Measurements from ENCODE around the gene GADD45A.
A peak's percentile ranks its signal among the peaks of the same experiment; 100 is the strongest.

Gene GADD45A

GRCh38 chr1:67685067-67685557 lies at the start of gene GADD45A:
TSS of gene GADD45A (plus strand) at chr1:67685201. CDS start at chr1:67685495, 294 bp downstream.
- Mint-ChIP-seq H3K27ac (peak within 1 kb of the TSS; percentile 98), H3K36me3 (ENCODE audit: low read depth) (peaks cover 38% of the 10 kb centered on the region), H3K4me3 (peak within 1 kb of the TSS; percentile 89), H3K9me3 (no peaks in the 10 kb centered on the region), H3K4me1 (ENCODE audit: low read depth) (peaks cover 46% of the 10 kb centered on the region), H3K27me3 (no peaks in the 10 kb centered on the region)
- DNase-seq = peak; percentile 91

- DNase-seq = no peak
- Mint-ChIP-seq H3K27ac (no peak overlapping the region), H3K9me3 (no peaks in the 10 kb centered on the region), H3K27me3 (no peaks in the 10 kb centered on the region), H3K4me3 (no peak overlapping the region), H3K36me3 (ENCODE audit: low read depth) (no peaks in the 10 kb centered on the region), H3K4me1 (ENCODE audit: low read depth) (peaks cover 14% of the 10 kb centered on the region)
Measured at GRCh38 chr1:67636146-67636545, 48.9 kb upstream of the GADD45A start.

- H3K4me3 Mint-ChIP-seq = no peak overlapping the region
- no peaks in the 10 kb centered on the region for H3K27me3 Mint-ChIP-seq
- H3K36me3 Mint-ChIP-seq (ENCODE audit: low read depth) = no peaks in the 10 kb centered on the region
- no peaks in the 10 kb centered on the region for H3K9me3 Mint-ChIP-seq
- no peak overlapping the region for H3K27ac Mint-ChIP-seq
- no peak for DNase-seq
- peaks cover 14% of the 10 kb centered on the region for H3K4me1 Mint-ChIP-seq (ENCODE audit: low read depth)
Measured at GRCh38 chr1:67639361-67639760, 45.6 kb upstream of the GADD45A start.

- no peaks in the 10 kb centered on the region for H3K27me3 Mint-ChIP-seq
Measured at GRCh38 chr1:67642629-67643028, 42.4 kb upstream of the GADD45A start.

GRCh38 chr1:67644566-67644965 lies 40.4 kb upstream of the GADD45A start:
- H3K36me3 Mint-ChIP-seq (ENCODE audit: low read depth) = no peaks in the 10 kb centered on the region
- H3K27me3 Mint-ChIP-seq = no peaks in the 10 kb centered on the region
- H3K4me1 Mint-ChIP-seq (ENCODE audit: low read depth) = no peaks in the 10 kb centered on the region
- no peak overlapping the region for H3K4me3 Mint-ChIP-seq
- no peaks in the 10 kb centered on the region for H3K9me3 Mint-ChIP-seq
- H3K27ac Mint-ChIP-seq = no peak overlapping the region
- no peak for DNase-seq

More at GRCh38 chr1:67642629-67643028, 42.4 kb upstream of the GADD45A start:
- Mint-ChIP-seq H3K9me3 (no peaks in the 10 kb centered on the region), H3K27ac (no peak overlapping the region), H3K36me3 (ENCODE audit: low read depth) (no peaks in the 10 kb centered on the region), H3K4me1 (ENCODE audit: low read depth) (no peaks in the 10 kb centered on the region), H3K4me3 (no peak overlapping the region)
- no peak for DNase-seq

- no peak for DNase-seq
- H3K4me1 Mint-ChIP-seq (ENCODE audit: low read depth) = no peaks in the 10 kb centered on the region
- H3K4me3 Mint-ChIP-seq = no peak overlapping the region
- no peaks in the 10 kb centered on the region for H3K9me3 Mint-ChIP-seq
- no peaks in the 10 kb centered on the region for H3K36me3 Mint-ChIP-seq (ENCODE audit: low read depth)
- H3K27me3 Mint-ChIP-seq = no peaks in the 10 kb centered on the region
- H3K27ac Mint-ChIP-seq = no peak overlapping the region
Measured at GRCh38 chr1:67645495-67646144, 39.4 kb upstream of the GADD45A start.

GRCh38 chr1:67646145-67647035 lies 38.6 kb upstream of the GADD45A start:
- H3K27me3 Mint-ChIP-seq = no peaks in the 10 kb centered on the region
- H3K27ac Mint-ChIP-seq = no peak overlapping the region
- H3K9me3 Mint-ChIP-seq = no peaks in the 10 kb centered on the region
- no peak for DNase-seq
- H3K4me3 Mint-ChIP-seq = no peak overlapping the region
- H3K36me3 Mint-ChIP-seq (ENCODE audit: low read depth) = no peaks in the 10 kb centered on the region
- H3K4me1 Mint-ChIP-seq (ENCODE audit: low read depth) = no peaks in the 10 kb centered on the region

GRCh38 chr1:67647036-67647798 lies 37.8 kb upstream of the GADD45A start:
- no peak for DNase-seq
- no peaks in the 10 kb centered on the region for H3K4me1 Mint-ChIP-seq (ENCODE audit: low read depth)

GRCh38 chr1:67647814-67648358 lies 37.1 kb upstream of the GADD45A start:
- Mint-ChIP-seq H3K9me3 (no peaks in the 10 kb centered on the region), H3K4me3 (no peak overlapping the region), H3K36me3 (ENCODE audit: low read depth) (no peaks in the 10 kb centered on the region), H3K4me1 (ENCODE audit: low read depth) (no peaks in the 10 kb centered on the region), H3K27ac (no peak overlapping the region), H3K27me3 (no peaks in the 10 kb centered on the region)
- no peak for DNase-seq

More at GRCh38 chr1:67647036-67647798, 37.8 kb upstream of the GADD45A start:
- Mint-ChIP-seq H3K27ac (no peak overlapping the region), H3K27me3 (no peaks in the 10 kb centered on the region), H3K4me3 (no peak overlapping the region), H3K36me3 (ENCODE audit: low read depth) (no peaks in the 10 kb centered on the region), H3K9me3 (no peaks in the 10 kb centered on the region)

- H3K36me3 Mint-ChIP-seq (ENCODE audit: low read depth) = no peaks in the 10 kb centered on the region
- no peak overlapping the region for H3K4me3 Mint-ChIP-seq
- H3K27me3 Mint-ChIP-seq = no peaks in the 10 kb centered on the region
- no peak for DNase-seq
- no peaks in the 10 kb centered on the region for H3K4me1 Mint-ChIP-seq (ENCODE audit: low read depth)
- H3K9me3 Mint-ChIP-seq = no peaks in the 10 kb centered on the region
- no peak overlapping the region for H3K27ac Mint-ChIP-seq
Measured at GRCh38 chr1:67648582-67649326, 36.2 kb upstream of the GADD45A start.

- no peak for DNase-seq
- Mint-ChIP-seq H3K9me3 (no peaks in the 10 kb centered on the region), H3K27ac (no peak overlapping the region), H3K4me3 (no peak overlapping the region), H3K27me3 (no peaks in the 10 kb centered on the region), H3K36me3 (ENCODE audit: low read depth) (no peaks in the 10 kb centered on the region), H3K4me1 (ENCODE audit: low read depth) (no peaks in the 10 kb centered on the region)
Measured at GRCh38 chr1:67650061-67650460, 34.9 kb upstream of the GADD45A start.

GRCh38 chr1:67651031-67651430 lies 34.0 kb upstream of the GADD45A start:
- no peaks in the 10 kb centered on the region for H3K9me3 Mint-ChIP-seq
- H3K4me1 Mint-ChIP-seq (ENCODE audit: low read depth) = no peaks in the 10 kb centered on the region
- H3K36me3 Mint-ChIP-seq (ENCODE audit: low read depth) = no peaks in the 10 kb centered on the region
- H3K27me3 Mint-ChIP-seq = no peaks in the 10 kb centered on the region
- H3K27ac Mint-ChIP-seq = no peak overlapping the region
- no peak overlapping the region for H3K4me3 Mint-ChIP-seq
- no peak for DNase-seq

GRCh38 chr1:67652800-67653199 lies 32.2 kb upstream of the GADD45A start:
- Mint-ChIP-seq H3K4me3 (no peak overlapping the region), H3K36me3 (ENCODE audit: low read depth) (no peaks in the 10 kb centered on the region), H3K27me3 (no peaks in the 10 kb centered on the region), H3K4me1 (ENCODE audit: low read depth) (no peaks in the 10 kb centered on the region), H3K27ac (no peak overlapping the region), H3K9me3 (no peaks in the 10 kb centered on the region)
- no peak for DNase-seq

GRCh38 chr1:67653304-67653703 lies 31.7 kb upstream of the GADD45A start:
- Mint-ChIP-seq H3K4me3 (no peak overlapping the region), H3K4me1 (ENCODE audit: low read depth) (no peaks in the 10 kb centered on the region), H3K27me3 (no peaks in the 10 kb centered on the region), H3K9me3 (no peaks in the 10 kb centered on the region), H3K27ac (no peak overlapping the region), H3K36me3 (ENCODE audit: low read depth) (no peaks in the 10 kb centered on the region)
- DNase-seq = no peak

Measured in activated T-cell treated with anti-CD3 and anti-CD28 coated beads, Interleukin-2, amount 50 U/mL, for 24 hours (primary cell).